Hepatic stellate cell (primary cell): ENCODE data around the gene KRTAP3-1.
"Not testable (repeated sequence)": the region's sequence is repeated elsewhere in the genome, so short reads cannot be mapped to it uniquely, and the experiment has no call there.

ENCODE experiments used
- DNase-seq: peaks from one replicate; pipeline ENCODE4 v3.0.0; 2011; ENCODE audit warnings: low spot score

Gene KRTAP3-1

DNA sequence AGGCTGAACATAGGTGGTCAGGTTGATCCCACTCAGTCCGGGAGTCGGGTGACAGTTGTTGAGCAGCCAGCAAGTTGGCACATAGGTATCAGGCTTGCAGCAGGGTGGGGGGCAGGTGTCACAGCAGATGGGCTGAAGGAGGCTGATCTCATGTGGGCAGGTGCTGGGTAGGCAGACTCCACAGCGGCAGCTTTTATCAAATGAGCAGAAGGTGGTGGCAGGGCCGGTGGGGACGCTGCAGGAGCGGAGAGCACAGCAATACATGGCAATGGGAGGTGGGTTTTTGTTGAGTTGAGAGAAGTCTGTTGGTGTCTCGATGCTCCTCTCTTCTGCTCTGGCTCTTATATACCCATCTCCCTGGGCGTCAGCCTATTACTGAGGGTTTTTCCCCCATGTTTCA is at the start of gene KRTAP3-1:
TSS of gene KRTAP3-1 (minus strand) at position 318 of the 400 bp plus-strand sequence. CDS start at position 264, 54 bp downstream.
- DNase-seq, result no peak

DNA sequence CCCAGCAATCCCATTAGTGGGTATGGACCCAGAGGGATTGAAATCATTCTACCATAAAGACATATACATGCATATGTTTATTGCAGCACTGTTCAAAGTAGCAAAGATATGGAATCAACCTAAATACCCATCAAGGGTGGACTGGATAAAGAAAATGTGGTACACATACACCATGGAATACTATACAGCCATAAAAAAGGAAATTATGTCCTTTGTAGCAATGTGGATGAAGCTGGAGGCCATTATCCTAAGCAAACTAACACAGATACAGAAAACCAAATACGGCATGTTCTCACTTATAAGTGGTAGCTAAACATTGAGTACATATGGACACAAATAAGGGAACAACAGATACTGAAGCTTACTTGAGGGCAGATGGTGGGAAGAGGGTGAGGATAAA is 48.6 kb upstream of the KRTAP3-1 start:
- no peak for DNase-seq

DNA sequence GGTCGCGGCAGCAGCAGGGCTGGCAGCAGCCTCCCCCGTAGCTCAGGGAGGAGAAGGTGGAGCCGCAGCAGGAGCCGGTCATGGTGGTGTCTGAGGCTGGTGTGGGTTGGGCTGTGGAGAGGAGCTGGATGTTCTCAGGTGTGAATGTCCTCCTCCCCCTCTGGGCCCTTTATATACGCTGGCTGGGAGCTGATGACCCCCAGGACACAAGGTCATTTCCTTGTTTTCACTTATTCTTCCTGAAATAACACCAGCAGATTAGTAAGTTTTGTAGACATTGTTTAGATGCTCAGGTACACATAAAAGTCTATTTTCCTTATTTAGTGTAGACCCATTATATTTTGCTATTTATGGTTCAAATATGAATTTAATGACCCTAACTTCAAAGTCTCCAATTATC is 46.2 kb upstream of the KRTAP3-1 start, which contains the start of gene KRTAP2-2:
TSS of gene KRTAP2-2 (minus strand) at position 101 of the 400 bp plus-strand sequence. CDS start at position 82, 19 bp downstream.
- not testable (repeated sequence) for DNase-seq

DNA sequence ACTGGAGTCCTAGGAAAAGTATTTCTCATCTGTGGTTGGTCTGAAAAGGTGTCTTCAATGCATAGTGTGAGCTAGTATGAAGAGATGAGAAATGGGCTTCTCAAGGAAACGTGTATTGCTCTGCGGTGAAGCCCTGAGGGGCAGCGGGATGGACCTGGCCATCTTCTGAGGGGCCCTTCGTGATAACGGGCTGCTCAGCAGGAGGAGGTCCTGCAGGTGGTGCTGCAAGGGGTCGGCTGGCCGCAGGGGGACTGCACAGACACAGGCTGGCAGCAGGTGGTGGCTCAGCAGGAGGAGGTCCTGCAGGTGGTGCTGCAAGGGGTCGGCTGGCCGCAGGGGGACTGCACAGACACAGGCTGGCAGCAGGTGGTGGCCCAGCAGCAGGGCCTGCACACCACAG is 45.6 kb upstream of the KRTAP3-1 start:
- not testable (repeated sequence) for DNase-seq

DNA sequence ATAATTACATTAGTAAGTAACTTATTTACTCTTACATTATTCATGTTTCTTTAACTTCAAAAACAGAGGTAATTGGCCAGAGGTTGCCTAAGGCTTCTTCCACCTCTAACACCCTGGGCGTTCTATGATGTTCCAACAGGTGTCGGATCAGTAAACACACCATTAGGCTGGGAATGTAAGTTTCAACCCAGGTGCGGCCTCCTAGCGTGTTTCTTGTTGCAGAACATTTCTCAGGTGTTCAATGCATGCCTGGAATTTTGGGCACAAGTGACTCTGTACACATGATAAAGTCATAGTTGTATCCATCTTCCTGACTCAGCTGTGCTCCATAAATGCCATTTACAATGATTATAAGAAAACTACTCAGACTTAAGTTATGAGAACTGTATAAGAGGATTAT is 45.1 kb upstream of the KRTAP3-1 start:
- no peak for DNase-seq

DNA sequence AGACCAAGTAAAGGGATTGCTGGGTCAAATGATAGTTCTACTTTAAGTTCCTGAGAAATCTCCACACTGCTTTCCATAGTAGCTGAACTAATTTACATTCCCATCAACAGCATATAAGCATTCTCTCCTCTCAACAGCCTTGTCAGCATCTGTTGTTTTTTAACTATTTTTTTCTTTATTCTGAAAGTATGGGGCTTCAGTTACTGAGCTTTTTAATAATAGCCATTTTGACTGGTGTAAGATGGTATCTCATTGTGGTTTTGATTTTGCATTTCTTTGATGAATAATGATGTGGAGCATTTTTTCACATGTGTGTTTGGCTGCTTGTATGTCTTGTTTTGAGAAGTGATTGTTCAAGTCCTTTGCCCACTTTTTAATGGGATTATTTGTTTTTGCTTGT is 43.6 kb upstream of the KRTAP3-1 start:
- no peak for DNase-seq

DNA sequence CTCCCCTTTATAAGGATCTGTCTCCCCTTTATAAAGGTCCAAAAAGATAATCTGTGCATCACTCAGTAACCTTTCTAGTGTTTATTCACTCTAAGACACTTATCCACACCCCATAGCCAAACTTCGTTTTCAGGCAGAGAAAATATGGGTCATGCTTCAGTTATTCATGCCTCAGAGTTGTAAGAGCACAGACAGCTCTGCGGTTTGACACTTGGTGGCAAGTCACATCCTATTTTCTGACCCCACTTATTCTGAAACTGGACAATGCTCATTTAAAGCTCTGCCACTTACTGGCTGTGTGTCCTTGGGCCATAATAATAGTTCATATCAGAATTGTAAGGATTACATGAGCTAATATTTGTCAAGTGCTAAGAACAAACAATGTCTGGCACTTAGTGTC is 40.2 kb upstream of the KRTAP3-1 start:
- DNase-seq, result peak; percentile 79

DNA sequence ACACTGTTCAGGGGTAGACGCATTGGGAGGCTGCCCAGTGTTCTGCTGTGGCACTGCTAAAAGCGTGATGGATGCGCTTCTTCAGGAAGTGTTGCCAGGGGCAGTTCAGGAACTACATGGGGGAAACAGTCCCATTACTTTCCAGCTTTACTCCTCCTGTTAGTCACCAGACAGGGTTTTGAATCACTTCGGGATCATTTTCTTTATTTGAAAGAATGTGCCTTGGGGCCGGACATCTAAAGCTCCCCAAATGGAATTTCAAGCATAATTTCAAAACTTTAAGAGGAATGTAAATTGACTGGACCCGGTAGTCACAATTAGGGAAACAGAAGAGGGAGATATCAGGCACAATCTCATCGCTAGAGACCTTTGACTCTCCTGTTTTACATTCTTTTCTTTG is 39.5 kb upstream of the KRTAP3-1 start:
- peak; percentile 85 for DNase-seq

DNA sequence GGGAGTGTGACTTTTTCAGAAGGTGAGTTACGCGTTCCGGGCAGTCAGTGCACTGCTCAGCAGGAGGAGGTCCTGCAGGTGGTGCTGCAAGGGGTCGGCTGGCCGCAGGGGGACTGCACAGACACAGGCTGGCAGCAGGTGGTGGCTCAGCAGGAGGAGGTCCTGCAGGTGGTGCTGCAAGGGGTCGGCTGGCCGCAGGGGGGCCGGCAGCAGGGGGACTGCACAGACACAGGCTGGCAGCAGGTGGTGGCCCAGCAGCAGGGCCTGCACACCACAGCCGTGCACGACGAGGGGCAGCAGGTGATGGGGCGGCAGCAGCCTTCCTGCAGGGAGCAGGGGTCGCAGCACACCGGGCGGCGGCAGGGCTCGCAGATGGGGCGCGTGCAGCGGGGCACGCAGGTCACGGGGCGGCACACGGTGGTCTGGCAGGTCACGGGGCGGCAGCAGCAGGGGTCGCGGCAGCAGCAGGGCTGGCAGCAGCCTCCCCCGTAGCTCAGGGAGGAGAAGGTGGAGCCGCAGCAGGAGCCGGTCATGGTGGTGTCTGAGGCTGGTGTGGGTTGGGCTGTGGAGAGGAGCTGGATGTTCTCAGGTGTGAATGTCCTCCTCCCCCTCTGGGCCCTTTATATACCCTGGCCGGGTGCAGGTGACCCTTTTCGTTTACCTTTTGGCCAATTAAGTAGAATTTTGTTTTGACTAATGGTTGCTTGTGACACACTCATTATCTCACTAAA is 38.0 kb upstream of the KRTAP3-1 start, which contains the start of gene KRTAP2-1:
TSS of gene KRTAP2-1 (minus strand) at position 582 of the 731 bp plus-strand sequence. CDS start at position 533, 49 bp downstream.
- DNase-seq, result not testable (repeated sequence)

DNA sequence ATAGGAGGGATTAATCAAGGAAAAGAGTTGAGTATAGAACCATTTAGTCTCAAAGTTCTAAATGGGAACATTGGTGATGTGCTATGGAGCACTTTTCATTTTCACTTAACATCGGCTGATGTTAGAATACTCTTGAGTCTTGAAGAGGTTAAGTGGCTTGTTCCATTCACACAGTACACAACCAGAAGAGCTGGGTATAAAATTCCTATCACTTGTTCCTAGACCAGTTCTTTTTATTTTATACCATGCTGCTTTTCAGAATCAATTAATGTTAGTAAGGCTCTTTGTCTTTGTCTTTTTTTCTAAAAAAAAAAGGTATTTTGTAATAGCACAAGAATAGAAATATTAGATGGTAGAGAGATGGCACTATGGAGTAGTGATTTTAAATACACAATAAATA is 34.0 kb upstream of the KRTAP3-1 start:
- no peak for DNase-seq

DNA sequence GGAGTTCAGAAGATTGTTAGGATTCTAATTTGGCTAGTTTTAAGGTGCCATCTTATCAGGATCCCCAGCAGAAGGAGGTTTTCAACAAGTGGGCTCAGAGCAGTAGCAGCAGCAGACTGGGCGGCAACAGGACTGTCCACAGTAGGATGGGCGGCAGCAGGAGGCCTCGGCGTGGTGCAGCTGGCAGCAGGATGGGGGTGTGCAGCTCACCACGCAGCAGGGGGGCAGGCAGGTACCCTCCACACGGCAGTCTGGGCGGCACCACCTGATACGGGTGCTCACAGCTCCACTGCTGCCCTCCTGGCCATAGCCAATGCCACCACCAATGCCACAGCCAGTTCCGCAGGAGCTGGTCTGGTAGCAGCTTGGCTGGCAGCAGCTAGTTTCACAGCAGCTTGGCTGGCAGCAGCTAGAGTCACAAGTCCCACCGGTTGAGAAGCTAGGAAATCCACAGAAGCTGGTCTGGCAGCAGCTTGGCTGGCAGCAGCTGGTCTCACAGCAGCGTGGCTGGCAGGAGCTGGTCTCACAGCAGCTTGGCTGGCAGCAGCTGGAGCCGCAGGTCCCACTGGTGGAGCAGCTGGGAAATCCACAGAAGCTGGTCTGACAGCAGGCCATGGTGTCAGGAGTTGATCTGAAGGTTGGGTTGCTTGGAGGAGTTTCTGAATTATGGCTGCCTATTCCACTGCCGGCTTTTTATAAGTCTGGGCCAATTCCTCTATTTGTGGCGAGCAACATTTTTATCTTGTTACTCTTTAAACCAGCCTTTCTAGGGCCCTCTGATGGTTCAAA is 32.0 kb upstream of the KRTAP3-1 start, which contains the start of gene KRTAP1-1:
TSS of gene KRTAP1-1 (minus strand) at position 668 of the 789 bp plus-strand sequence. CDS start at position 615, 53 bp downstream.
- DNase-seq, result peak; percentile 26

DNA sequence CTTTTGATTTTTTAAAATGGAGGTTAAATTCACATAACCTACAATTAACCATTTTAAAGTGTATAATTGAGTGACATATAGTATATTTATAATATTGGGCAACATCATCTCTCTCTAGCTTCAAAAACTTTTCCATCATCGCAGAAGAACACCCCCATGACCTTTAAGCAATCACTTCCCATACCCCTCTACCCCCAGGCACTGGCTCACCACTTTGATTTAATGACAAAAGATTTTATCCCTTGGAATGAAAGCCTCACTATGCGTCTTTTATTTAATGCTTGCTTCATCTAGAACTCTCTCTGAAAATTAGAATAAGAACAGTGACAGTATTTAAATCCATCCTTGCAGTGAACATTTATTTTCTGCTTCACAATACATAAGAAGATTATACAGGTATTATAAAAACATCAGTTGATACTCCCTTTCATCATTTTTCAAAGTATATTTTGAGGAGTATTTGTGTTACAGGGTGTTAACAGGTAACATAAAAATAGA is 29.0 kb upstream of the KRTAP3-1 start:
- no peak for DNase-seq

DNA sequence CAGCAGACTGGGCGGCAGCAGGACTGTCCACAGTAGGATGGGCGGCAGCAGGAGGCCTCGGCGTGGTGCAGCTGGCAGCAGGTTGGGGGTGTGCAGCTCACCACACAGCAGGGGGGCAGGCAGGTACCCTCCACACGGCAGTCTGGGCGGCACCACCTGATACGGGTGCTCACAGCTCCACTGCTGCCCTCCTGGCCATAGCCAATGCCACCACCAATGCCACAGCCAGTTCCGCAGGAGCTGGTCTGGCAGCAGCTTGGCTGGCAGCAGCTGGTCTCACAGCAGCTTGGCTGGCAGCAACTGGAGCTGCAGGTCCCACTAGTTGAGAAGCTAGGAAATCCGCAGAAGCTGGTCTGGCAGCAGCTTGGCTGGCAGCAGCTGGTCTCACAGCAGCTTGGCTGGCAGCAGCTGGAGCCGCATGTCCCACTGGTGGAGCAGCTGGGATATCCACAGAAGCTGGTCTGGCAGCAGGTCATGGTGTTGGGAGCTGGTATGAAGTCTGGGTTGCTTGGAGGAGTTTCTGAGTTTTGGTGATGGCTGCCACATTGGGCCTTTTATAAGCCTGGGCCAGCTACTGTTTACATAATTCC is 25.5 kb upstream of the KRTAP3-1 start, which contains the start of gene KRTAP1-3:
TSS of gene KRTAP1-3 (minus strand) at position 529 of the 590 bp plus-strand sequence. CDS start at position 476, 53 bp downstream.
- not testable (repeated sequence) for DNase-seq

DNA sequence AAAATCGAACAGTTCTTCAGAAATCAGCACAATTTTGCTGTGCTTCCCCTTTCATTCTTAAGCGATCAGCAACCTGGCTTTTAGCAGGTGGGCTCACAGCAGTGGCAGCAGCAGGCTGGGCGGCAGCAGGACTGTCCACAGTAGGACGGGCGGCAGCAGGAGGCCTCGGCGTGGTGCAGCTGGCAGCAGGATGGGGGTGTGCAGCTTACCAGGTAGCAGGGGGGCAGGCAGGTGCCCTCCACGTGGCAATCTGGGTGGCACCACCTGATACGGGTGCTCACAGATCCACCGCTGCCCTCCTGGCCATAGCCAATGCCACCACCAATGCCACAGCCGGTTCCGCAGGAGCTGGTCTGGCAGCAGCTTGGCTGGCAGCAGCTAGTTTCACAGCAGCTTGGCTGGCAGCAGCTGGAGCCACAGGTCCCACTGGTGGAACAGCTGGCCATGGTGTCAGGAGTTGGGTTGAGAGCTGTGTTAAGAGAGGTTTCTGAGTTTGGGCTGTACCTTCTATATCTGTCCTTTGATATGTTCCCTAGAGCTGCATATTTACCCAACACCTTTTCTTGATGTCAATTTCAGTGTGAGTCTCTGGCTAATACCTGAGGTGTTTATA is 20.8 kb upstream of the KRTAP3-1 start, which contains the start of gene KRTAP1-4:
TSS of gene KRTAP1-4 (minus strand) at position 563 of the 613 bp plus-strand sequence. CDS start at position 446, 117 bp downstream.
- no peak for DNase-seq

DNA sequence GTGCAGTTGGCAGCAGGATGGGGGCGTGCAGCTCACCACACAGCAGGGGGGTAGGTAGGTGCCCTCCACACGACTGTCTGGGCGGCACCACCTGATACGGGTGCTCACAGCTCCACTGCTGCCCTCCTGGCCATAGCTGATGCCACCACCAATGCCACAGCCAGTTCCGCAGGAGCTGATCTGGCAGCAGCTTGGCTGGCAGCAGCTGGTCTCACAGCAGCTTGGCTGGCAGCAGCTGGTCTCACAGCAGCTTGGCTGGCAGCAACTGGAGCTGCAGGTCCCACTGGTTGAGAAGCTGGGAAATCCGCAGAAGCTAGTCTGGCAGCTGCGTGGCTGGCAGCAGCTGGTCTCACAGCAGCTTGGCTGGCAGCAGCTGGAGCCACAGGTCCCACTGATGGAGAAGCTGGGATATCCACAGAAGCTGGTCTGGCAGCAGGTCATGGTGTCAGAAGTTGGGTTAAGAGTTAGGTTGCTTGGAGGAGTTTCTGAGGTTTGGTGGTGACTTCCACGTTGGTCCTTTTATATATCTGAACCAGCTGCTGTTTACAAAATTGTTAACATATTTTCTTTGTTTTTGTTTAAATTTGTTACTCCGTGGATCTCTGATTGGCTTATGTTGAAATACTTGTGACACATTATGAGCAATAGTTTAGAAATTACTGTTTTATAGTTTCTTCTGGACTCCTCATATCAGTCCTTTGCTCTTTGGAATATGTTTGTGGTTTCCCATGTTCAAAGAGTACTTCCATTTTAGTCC is 18.0 kb upstream of the KRTAP3-1 start, which contains the start of gene KRTAP1-5:
TSS of gene KRTAP1-5 (minus strand) at position 494 of the 757 bp plus-strand sequence. CDS start at position 441, 53 bp downstream.
- DNase-seq, result peak; percentile 66

DNA sequence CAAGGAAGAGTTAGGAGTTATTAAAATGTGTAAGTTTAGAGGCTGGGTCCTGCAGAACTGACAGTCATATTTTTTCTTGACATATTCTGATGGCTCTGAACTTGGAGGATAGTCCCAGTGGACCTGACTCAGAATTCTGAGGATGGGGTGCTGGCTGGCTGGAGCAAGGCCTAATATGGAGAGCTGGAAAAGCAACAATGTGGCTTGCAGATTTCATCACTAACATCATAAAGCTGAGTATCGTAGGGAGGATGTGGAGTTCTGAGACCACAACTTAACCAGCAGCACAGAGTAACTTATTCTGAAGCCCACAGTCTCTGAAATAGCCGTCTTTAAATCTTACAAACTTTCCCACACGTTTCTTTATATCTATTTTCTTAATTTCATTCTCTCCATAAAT is 15.8 kb upstream of the KRTAP3-1 start:
- no peak for DNase-seq

DNA sequence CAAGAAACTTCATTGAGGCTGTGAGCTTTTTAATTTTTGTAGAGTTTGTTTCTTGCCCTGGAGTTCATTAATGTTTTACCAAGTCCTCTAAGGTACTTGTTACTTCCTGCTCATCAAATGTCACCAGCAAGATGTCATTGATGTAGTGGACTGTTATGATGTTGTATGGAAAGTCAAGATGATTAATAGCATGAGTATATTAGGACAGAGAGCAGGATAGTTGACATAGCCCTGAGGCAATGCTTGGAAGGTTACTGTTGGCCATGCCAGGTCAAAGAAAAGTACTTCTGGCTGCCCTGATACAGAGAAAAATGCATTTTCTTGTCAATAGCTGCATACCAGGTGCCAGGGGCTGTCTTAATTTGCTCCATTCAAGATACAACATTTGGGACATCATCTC is 11.4 kb upstream of the KRTAP3-1 start:
- no peak for DNase-seq

DNA sequence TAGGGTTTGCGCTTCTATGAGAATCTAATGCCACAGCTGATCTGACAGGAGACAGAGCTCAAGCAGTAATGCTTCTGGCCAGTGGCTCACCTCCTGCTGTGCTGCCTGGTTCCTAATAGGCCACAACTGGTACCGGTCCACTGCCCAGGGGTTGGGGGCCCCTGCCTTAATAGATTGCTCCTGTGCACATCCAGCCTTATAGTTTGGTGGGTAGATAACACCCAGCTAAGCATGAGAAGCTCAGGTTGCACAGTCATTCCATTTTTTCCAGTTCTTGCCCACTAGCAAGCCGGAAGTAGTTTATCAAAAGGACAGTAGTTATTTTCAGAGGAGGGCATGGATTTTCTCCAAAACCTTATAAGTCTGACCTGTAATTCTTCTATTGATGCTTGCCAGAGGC is 10.5 kb upstream of the KRTAP3-1 start:
- no peak for DNase-seq

DNA sequence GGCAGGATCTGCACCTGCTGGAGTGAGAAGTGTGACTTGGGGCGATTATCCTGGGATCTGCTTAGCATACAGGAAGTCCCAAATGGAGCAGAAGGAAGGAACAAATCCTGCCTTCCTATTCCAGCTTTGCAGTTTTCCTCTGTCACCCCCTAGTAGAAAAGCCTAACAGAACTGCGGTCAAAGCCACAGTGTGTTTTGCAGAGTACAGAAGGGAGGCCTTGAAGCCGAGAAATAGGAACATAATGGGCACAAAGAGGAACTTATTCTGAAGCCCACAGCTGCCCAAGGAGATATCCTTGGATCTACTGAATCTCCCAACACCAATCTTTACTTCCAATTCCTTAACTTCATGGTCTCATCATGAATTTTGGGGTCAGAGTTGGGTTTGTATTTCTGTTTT is 9.6 kb upstream of the KRTAP3-1 start:
- DNase-seq, result no peak

DNA sequence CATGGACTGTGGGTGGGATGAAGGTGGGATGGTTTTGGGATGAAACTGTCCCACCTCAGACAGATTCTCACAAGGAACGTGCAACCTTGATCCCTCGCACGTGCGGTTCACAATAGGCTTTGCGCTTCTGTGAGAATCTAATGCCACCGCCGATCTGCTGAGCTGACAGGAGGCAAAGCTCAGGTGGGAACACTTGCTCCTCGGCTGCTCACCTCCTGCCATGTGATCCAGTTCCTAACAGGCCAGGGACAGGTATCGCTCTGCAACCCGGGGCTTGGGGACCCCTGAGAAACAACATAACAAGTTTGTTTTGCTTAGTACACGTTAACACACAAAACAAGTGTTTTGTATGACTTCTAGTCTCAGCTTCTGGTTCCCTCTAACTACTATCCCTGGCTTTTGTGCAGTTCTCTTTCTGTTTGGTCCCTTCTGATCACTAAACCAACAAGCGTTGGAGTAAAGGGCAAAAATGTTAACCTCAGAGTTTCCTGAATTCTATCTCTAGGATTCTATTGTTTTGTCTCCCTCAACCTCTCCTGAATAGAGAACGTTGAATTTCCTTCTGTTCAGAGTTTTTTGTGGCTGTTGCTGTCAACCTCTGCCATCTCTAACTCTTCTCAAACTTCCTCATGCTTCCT is 7.8 kb upstream of the KRTAP3-1 start:
- DNase-seq, result no peak
